ENCODE data around the gene BCL2L2.

BCL2L2 gene

GRCh38 chr14:23355871-23356435 lies 49.3 kb downstream of the BCL2L2 start:
- no peak for DNase-seq (ENCODE audit: low read depth, low spot score)

GRCh38 chr14:23356662-23357061 lies 50.0 kb downstream of the BCL2L2 start:
- DNase-seq (ENCODE audit: low read depth, low spot score), result no peak

GRCh38 chr14:23357261-23357660 lies 50.6 kb downstream of the BCL2L2 start:
- no peak for DNase-seq (ENCODE audit: low read depth, low spot score)

GRCh38 chr14:23358042-23358441 lies 51.4 kb downstream of the BCL2L2 start:
- no peak for DNase-seq (ENCODE audit: low read depth, low spot score)

GRCh38 chr14:23358553-23359166 lies 52.0 kb downstream of the BCL2L2 start:
- no peak for DNase-seq (ENCODE audit: low read depth, low spot score)

GRCh38 chr14:23359167-23359626 lies 52.6 kb downstream of the BCL2L2 start:
- no peak for DNase-seq (ENCODE audit: low read depth, low spot score)

GRCh38 chr14:23359722-23360447 lies 53.3 kb downstream of the BCL2L2 start:
- no peak for DNase-seq (ENCODE audit: low read depth, low spot score)

- DNase-seq (ENCODE audit: low read depth, low spot score), result no peak
These were observed 53.9 kb downstream of the BCL2L2 start for GRCh38 chr14:23360496-23360895.

- no peak for DNase-seq (ENCODE audit: low read depth, low spot score)
These were observed 54.7 kb downstream of the BCL2L2 start for GRCh38 chr14:23361320-23361719.

Data from smooth muscle cell of the brain vasculature (primary cell).